Liver (tissue), 3 donors: ENCODE measurements around the gene HRH3.

Source experiments
- CTCF ChIP-seq: fragments of 150-350 bp; IDR thresholded peaks from 2 replicates; pipeline ENCODE4 v1.5.1; 2017; ENCODE audit warnings: improper control_type of control experiment, low read depth, low read length; ENCODE audit not compliant: missing input control
- FOXA1 ChIP-seq: IDR thresholded peaks from 2 replicates; pipeline ENCODE4 v1.6.1; 2016; ENCODE audit warnings: antibody characterized with exemption
- RAD21 ChIP-seq, 2 donors: IDR thresholded peaks; 2 replicates each; pipeline ENCODE4 v1.6.1; 2016; ENCODE audit warnings: antibody characterized with exemption in 2 of 2, mild to moderate bottlenecking in 2 of 2
- TAF1 ChIP-seq: conservative IDR thresholded peaks from 2 replicates; pipeline ENCODE4 v1.6.1; 2016; ENCODE audit warnings: antibody characterized with exemption, mild to moderate bottlenecking
- TF ChIP-seq, protein P1 (sequence below): IDR thresholded peaks from 2 replicates; pipeline ENCODE4 v1.6.1; 2016; ENCODE audit warnings: antibody characterized with exemption, mild to moderate bottlenecking
- TF ChIP-seq, protein P2 (sequence below): IDR thresholded peaks from 2 replicates; pipeline ENCODE4 v1.6.1; 2016; ENCODE audit warnings: antibody characterized with exemption
- donor health status: healthy.
- donor health status: healthy.

GRCh38 chr20:62202083-62202395 lies 18.0 kb downstream of the HRH3 start:
- TF ChIP-seq, protein P1, sequence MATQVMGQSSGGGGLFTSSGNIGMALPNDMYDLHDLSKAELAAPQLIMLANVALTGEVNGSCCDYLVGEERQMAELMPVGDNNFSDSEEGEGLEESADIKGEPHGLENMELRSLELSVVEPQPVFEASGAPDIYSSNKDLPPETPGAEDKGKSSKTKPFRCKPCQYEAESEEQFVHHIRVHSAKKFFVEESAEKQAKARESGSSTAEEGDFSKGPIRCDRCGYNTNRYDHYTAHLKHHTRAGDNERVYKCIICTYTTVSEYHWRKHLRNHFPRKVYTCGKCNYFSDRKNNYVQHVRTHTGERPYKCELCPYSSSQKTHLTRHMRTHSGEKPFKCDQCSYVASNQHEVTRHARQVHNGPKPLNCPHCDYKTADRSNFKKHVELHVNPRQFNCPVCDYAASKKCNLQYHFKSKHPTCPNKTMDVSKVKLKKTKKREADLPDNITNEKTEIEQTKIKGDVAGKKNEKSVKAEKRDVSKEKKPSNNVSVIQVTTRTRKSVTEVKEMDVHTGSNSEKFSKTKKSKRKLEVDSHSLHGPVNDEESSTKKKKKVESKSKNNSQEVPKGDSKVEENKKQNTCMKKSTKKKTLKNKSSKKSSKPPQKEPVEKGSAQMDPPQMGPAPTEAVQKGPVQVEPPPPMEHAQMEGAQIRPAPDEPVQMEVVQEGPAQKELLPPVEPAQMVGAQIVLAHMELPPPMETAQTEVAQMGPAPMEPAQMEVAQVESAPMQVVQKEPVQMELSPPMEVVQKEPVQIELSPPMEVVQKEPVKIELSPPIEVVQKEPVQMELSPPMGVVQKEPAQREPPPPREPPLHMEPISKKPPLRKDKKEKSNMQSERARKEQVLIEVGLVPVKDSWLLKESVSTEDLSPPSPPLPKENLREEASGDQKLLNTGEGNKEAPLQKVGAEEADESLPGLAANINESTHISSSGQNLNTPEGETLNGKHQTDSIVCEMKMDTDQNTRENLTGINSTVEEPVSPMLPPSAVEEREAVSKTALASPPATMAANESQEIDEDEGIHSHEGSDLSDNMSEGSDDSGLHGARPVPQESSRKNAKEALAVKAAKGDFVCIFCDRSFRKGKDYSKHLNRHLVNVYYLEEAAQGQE = no peak
- TF ChIP-seq FOXA1 (no peak), CTCF (no peak), TAF1 (no peak), RAD21 (IDR thresholded peaks at IDR 0.05) (no peak)
- TF ChIP-seq, protein P2, sequence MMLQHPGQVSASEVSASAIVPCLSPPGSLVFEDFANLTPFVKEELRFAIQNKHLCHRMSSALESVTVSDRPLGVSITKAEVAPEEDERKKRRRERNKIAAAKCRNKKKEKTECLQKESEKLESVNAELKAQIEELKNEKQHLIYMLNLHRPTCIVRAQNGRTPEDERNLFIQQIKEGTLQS = no peak
